TTC549 (cell line): ENCODE results near the gene DGKG.

ENCODE experiments used
- FAIRE-seq: peaks from 2 replicates; lab custom pipeline; 2012; peaks lifted over from hg19 to GRCh38; lab: Jason Lieb, UNC

Gene DGKG

DNA sequence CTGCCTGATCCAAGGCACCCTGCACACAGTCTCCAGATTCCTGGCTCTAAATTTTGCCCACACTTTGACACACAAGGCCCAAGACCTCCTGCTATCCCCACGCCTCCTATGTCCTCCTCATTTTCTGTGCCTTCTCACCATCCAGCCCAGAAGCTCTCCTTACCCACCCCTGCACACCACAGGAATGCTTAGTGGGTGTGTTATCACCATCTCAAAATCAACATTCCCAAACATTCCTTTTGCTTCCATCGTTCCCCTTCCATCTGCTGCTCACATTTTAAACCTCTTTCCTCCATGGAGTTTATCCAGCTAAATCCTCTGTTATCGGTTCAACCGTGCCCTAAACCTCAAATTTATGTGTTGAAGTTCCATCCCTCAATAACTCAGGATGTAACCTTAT, 43.9 kb downstream of the DGKG start:
- FAIRE-seq: no peak

DNA sequence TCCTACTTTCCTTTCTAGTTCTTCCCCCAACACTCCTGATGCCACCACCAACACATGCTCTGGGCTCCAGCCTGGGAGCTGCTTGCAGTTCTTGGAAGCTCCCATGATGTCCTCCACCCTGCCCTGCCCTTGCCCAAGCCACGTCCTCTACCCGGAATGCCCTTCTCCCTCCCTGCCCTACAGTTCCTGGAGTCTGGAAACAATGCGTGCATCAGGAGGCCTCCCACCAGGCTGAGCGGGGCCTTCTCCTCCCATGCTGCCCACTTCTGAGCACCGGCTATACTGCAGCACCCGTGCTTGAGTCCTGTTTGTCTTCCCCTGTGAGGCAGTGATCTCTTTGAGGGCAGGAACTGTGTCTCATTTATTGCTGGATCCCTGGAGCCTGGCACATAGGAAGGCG, 44.6 kb downstream of the DGKG start:
- FAIRE-seq: no peak

DNA sequence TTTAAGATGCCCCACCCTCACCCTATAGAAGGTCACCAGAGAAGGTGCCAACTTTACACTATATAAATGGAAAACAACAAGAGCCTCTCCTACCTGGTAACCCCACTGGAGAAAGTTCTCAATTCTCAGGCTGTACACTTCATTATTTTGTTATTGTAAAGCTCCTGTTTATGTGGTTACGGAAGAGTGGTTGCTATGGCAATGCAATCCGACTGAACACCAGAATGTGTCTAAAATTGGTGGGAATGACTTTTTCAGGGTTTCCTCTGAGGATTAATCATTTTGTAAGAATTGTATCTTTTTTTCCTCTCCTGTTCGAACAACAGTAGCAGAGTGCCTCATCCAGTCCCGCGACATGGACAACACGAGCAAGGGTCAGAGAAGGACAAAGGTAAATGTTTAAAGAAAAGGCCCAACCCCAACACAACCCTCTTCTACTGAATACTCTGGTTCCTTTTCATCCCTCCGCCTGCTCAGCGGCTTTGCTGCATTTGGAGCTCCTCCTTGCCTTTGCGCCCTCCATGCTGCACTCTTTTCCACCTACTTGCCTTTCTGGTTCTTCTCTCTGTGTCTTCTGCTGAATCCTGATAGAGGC, 45.3 kb downstream of the DGKG start:
- no peak for FAIRE-seq

GRCh38 chr3:186315581-186316354, 46.3 kb downstream of the DGKG start:
- no peak for FAIRE-seq

DNA sequence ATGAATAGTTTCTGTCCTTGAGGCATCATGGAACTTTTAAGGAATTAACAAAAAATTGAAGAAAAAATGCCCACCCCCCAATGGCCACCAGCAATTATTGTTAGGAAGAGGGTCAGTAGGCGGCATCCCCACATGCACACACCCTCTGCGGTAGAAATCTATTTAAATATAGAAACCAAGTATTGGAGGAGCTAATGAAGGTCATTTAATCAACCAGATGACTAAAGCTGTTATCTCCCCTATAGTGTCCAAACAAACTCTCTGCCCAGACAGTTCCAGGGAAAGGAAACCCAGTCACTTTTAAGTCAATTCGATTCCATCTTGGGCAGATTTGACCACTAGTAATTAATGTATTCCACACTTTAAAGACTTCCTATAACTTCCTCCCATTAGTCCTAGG, 47.1 kb downstream of the DGKG start:
- no peak for FAIRE-seq

GRCh38 chr3:186311441-186311840, 50.6 kb downstream of the DGKG start:
- no peak for FAIRE-seq

DNA sequence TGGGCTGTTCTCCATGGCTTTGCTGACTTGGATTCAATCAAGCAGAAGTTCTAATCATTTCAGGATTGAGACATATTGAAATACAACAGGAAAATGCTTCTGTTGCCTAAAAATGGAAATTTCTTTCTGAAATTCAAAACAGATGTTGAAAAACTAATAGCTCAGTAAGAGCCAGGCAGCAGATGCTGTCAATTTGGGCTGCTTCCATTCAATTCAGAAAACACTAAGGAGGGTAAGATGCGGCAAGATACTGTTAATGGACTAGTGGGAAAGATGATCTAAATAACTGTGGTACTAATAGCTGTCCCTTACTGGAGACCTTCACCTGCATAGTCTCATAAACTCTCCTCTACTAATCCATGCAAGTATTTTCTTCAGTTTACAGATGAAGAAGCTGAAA, 53.5 kb downstream of the DGKG start:
- no peak for FAIRE-seq

GRCh38 chr3:186307594-186308221, 54.3 kb downstream of the DGKG start:
- no peak for FAIRE-seq

- FAIRE-seq: no peak
These were observed 56.7 kb downstream of the DGKG start for GRCh38 chr3:186305286-186305685.

DNA sequence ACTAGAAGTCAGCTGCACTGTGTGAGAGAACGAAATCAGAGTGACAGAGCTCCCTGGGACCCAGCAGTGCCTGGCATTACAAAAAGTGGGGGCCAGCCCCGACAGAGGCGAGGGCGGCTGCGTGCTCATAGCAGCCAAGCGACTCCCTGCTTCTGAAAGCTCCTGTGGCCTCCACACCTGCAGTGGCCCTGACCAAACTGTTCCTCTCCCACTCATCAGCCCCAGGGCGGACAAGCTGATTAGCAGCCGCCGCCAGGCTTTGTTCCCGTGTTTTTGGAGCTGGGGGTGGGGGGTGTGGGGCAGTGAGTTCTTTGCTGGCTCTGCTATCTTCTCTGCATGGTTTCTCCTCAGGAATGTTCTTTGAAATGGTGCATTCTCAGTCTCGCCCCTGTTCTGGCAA, 58.1 kb downstream of the DGKG start:
- no peak for FAIRE-seq

DNA sequence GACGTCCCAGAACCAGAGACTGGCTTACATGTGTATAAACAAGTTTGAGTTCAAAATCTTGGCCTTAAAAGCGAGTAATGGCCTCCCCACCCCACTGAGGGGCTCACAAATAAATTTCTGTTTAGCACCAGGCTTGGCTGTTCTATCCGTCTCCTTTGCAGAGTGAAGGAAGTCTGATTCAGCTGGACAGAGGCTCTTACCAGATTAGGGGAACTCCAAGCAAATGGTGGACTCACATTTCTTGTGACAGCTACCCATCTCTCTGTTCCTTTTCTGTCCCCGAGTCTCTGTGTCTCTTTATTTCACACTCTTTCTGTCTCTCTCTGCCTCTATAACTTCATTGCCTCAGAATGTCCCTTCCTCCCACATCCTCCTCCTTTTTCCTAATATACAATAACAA, 62.7 kb downstream of the DGKG start:
- no peak for FAIRE-seq

- FAIRE-seq: no peak
These were observed 63.2 kb downstream of the DGKG start for GRCh38 chr3:186298876-186299275.

GRCh38 chr3:186290796-186291195, 71.2 kb downstream of the DGKG start:
- no peak for FAIRE-seq

- FAIRE-seq: no peak
These were observed 74.3 kb downstream of the DGKG start for GRCh38 chr3:186287711-186288110.

GRCh38 chr3:186286114-186286513, 75.9 kb downstream of the DGKG start:
- no peak for FAIRE-seq

DNA sequence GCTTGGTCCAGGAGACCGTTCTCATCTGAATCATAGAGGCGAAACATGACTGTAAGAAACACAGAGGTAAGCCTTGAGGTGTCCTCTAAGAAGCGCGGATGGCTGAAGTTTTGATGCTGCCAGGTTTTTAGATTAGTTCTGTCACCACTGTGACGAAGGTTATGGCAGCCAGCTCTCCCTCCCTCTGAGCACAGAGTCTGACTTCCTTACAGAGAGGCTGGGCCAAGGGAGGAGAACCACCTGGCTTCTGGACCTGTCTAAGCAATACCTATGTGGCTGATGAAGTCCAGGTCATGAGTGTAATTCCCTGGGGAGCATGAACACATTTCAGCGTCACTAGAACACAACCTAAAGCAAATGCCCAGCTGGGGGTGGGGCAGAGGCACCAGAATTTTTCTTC, 77.4 kb downstream of the DGKG start:
- no peak for FAIRE-seq

GRCh38 chr3:186284349-186284652, 77.7 kb downstream of the DGKG start:
- no peak for FAIRE-seq

DNA sequence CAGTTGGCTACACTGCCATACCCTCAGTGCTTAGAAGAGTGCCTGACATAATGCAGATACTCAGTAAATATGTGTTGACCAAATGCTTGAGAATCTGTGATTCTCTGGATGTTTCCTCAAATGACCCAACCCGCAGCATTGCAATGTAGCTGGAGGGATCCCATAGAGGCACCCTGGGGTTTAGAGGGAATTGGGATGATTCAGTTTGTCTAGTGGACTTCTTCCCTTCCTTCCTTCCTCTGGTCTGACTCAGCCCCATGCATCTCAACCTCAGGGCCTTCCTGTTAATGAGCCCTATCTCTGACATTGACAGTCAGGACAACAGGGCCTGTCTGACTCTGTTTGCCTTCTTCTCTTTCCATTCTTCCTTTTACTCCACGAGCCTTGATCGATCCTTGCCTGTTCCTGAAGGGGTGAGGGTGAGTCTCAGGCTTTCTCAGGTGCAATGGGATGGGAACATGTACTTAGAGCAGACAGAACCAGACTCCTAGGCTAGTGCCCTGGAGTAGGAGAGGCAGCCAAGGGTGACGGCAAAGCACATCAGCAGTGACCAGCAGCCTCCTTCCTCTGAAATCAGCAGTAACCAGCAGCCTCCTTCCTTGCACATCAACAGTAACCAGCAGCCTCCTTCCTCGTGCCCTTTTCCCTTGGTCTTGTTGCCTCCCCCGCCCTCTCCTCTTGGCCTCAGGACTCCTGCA, 78.2 kb downstream of the DGKG start:
- FAIRE-seq: no peak

DNA sequence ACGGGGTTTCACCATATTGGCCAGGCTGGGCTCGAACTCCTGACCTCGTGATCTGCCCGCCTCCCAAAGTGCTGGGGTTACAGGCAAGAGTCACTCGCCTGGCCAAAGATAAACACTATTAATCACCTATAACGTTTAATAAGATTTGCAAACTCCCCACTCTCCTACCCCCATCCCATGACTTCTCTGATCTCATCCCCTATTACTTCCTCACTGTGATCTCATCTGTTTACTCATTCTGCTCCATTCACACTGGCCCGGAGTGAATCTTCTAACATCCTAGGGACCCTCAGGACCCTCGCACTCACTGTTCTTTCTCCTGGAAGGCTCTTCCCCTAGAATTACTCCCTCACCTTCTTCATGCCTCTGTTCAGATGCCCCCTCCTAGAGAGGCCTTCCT, 78.9 kb downstream of the DGKG start:
- no peak for FAIRE-seq

- no peak for FAIRE-seq
These were observed 80.9 kb downstream of the DGKG start for GRCh38 chr3:186281176-186281575.

DNA sequence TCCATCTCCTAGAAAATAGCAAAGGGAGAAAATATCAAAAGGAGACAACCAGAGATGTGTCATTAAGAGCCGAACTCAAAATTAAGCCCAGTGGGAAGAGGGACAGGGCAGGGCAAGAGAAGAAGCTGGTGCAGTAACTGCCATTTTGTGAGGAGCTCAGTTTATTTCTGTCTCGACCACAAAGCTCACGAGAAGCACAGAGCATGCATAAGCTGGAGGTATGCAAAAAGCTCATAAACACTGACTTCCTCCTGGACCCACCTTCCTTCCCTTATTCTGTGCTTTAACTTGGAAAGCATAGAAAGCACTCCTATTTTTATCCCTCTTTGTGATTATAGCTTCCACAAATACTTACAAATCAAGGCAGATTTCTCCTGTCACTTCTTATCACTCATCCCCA, 81.3 kb downstream of the DGKG start:
- FAIRE-seq: no peak

DNA sequence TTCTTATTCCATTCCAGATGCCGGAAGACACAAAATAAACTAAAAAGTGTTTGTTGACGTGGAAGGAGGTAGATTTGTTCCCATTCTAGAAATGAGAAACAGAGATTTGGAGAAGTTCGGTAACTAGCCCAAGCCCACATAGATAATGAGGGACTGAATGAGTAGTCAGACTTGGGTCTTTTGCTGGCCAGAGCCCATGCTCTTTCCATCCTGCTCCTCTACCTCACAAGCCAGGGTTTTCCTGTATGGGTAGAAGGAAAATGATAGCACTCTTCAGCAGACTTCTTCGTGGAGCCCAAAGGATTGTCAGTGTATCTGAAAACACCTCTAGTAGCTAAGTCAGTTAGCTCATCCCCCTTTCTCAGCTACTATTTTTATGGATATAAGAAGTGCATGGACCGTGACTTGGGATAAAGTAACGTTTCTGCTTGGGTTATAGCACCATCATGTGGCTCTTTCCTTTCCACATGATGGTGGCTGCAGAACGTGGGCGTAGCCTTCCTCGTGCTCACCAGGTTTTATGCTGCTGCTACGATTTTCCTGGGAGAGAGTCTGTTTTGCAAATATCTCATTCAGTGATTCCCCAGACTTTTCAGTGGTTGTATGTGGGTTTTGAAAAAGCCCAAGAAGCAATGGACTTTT, 84.6 kb downstream of the DGKG start:
- no peak for FAIRE-seq

GRCh38 chr3:186275436-186275835, 86.6 kb downstream of the DGKG start:
- no peak for FAIRE-seq
